ENCODE measurements around the gene COG5.

COG5 gene

GRCh38 chr7:107394831-107395230 lies 168.9 kb downstream of the COG5 start:
- DNase-seq (ENCODE audit: low read depth in 1 of 2, low spot score in 1 of 2): no peak

DNA sequence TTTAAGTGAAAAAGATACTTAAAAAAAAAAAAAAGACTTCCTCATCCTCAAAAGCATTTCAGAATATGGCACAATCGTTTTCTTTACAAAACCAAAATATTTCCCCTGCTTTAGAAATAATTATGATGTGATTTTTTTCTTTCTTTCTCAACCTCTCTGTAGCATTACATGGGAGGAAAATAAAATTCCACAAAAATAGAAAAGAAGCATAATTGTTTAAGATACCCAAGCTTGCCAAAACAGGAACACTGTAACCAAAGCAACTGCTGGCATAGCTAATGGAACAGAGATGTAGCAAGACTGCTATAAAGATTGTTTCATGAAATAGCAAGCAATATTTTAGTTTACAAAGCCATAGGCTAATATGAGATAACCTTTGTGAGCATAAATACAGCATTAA lies 169.4 kb downstream of the COG5 start:
- no peak for DNase-seq (ENCODE audit: low read depth in 1 of 2, low spot score in 1 of 2)

GRCh38 chr7:107392830-107393229 lies 170.9 kb downstream of the COG5 start:
- no peak for DNase-seq (ENCODE audit: low read depth in 1 of 2, low spot score in 1 of 2)

DNA sequence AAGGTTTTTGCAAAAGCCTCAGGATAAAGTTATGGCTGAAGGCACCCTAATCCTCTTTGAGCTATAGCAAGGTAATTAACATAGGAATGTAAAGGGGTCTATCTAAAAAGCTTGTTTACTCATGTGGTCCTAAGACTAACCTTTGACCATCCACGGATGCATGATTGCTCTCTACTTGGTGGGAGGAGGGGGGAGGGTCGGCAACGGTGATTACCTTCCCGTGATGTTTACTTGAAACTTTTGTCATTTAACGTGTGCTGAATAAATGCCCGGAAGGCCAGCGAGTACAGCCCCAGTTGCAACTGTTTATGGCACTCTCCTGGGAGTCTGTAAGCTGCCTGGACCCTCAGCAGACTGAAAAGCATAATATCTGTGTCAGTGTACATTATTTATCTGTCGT lies 172.8 kb downstream of the COG5 start:
- DNase-seq (ENCODE audit: low read depth in 1 of 2, low spot score in 1 of 2): no peak

DNA sequence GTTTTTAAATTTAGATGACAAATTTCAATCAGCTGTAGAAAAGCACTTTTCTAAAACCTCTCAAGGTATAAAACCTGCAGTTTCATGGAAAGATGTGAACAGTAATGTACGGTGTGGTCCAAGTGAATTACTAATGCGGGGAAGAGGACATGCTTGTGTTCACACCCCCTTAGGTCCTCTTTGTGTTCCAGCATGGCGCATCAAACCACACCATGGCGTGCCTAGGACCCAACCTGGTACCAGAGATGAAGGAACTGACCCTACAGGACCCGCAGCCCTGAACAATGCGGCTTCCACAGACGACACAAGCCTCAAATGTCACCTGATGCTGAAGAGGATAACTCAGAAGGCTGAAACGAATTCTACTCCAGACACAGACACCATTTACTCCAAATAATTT lies 175.1 kb downstream of the COG5 start:
- DNase-seq (ENCODE audit: low read depth in 1 of 2, low spot score in 1 of 2): no peak

DNA sequence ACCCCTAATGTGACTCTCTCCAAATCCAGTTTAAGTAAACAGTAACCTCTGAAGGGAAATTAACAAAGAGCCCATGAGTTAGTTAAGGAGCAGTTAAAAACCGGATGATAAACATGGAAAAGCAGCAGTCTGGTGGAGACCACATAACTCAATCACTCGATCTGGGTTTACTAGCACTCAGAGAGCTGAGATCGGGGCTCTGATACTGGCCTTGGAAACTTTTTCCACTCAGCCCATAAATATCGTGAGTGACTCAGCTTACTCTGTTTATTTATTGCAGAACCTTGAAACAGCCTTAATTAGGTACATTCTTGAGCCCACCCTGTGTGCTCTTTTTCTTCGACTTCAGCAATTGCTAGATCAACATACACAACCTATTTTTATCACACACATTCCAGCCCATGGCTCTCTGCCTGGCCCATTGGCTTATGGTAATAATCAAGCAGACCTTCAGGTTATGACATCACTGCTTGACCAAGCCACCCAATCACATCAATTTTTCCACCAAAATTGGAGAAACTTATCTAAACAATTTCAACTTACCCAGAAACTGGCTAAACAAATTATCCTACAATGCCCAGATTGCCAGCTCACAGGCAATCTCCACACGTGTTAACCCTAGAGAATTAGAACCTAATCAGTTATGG lies 176.0 kb downstream of the COG5 start:
- no peak for DNase-seq (ENCODE audit: low read depth in 1 of 2, low spot score in 1 of 2)

DNA sequence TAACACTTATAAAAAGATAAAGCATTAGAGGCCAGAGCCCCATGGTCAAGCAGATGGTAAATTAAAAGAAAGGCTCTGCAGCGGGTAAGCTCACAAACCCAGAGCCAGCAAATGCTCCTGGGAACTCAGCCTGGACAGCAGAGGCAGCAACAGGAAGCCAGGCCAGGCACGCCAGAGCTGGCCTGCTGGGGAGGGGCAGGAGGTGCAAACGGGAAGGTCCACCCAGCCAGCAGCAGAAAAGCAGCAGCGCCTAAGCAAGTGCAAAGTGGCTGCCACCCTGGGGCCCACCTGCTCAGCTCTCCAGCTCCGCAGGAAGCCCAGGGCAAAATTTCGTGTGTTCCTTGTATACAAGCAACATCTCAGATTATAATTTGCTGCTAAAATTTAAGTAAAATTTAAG lies 176.6 kb downstream of the COG5 start:
- DNase-seq (ENCODE audit: low read depth in 1 of 2, low spot score in 1 of 2): no peak

DNA sequence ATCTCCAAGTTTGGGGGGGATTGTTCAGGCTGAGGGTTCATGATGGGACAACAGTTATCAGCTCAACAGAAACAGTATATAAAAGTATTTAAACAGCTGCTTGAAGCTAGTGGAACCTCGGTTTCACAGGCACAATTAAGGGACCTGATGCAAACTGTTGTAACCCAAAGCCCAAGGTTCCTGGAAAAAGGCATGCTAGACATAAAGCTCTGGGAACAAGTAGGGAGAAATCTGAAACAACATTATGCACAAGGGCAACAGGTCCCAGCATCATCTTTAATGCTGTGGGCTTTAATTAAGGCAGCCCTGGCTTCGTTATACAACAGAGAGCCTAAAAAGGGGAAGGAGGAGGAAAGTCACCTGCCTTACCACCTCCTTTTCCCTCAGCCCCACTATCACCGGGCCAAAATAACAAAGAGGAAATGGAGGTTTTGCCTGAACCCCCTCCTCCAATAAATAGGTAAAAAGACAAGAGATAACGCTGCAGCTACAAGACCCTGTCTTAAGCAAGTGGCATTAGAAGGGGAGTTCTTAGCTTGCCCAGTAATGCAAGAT lies 177.1 kb downstream of the COG5 start:
- DNase-seq (ENCODE audit: low read depth in 1 of 2, low spot score in 1 of 2): no peak

GRCh38 chr7:107384025-107384424 lies 179.7 kb downstream of the COG5 start:
- DNase-seq (ENCODE audit: low read depth in 1 of 2, low spot score in 1 of 2): no peak

GRCh38 chr7:107383203-107383602 lies 180.5 kb downstream of the COG5 start:
- no peak for DNase-seq (ENCODE audit: low read depth in 1 of 2, low spot score in 1 of 2)

DNA sequence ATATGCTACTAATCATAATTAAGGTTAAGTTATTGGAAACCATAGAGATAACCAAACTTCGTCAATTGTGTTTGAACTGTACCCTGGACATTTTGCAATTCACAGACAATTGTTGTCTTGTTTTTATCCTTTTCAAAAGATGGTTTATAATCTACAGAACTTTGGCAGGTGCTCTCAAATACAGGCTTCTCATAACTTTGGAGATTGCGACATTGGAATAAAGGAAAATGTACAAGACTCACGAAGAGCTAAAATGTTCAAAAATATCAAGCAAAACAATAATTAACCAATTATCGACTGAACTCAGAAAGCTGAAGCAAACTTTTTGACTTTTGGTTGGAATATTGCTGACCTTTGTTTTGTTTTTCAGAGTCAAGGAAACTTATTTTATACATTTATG lies 182.3 kb downstream of the COG5 start:
- no peak for DNase-seq (ENCODE audit: low read depth in 1 of 2, low spot score in 1 of 2)

GRCh38 chr7:107373354-107373753 lies 190.4 kb downstream of the COG5 start:
- no peak for DNase-seq (ENCODE audit: low read depth in 1 of 2, low spot score in 1 of 2)

- no peak for DNase-seq (ENCODE audit: low read depth in 1 of 2, low spot score in 1 of 2)
Observed at GRCh38 chr7:107372298-107372697, 191.4 kb downstream of the COG5 start.

DNA sequence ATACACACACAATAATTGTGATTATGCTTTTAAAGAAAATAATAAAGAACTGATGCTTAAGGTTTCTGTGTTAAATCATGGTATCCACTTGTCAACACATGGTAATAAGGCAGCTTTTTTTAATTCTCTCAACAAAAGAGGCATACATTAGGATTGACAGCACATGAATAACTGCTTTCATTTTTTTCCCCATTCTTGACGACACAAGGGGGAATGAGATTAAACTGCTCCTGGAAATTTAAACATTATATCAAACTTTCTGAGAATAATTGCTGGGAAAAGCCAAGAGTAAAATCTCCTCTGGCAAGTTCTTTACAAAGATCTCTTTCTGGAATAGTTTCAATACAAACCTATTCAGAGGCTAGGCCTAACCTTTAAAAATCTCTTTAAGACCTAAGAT lies 192.9 kb downstream of the COG5 start:
- DNase-seq (ENCODE audit: low read depth in 1 of 2, low spot score in 1 of 2): no peak

GRCh38 chr7:107364787-107365186 lies 198.9 kb downstream of the COG5 start:
- no peak for DNase-seq (ENCODE audit: low read depth in 1 of 2, low spot score in 1 of 2)

DNA sequence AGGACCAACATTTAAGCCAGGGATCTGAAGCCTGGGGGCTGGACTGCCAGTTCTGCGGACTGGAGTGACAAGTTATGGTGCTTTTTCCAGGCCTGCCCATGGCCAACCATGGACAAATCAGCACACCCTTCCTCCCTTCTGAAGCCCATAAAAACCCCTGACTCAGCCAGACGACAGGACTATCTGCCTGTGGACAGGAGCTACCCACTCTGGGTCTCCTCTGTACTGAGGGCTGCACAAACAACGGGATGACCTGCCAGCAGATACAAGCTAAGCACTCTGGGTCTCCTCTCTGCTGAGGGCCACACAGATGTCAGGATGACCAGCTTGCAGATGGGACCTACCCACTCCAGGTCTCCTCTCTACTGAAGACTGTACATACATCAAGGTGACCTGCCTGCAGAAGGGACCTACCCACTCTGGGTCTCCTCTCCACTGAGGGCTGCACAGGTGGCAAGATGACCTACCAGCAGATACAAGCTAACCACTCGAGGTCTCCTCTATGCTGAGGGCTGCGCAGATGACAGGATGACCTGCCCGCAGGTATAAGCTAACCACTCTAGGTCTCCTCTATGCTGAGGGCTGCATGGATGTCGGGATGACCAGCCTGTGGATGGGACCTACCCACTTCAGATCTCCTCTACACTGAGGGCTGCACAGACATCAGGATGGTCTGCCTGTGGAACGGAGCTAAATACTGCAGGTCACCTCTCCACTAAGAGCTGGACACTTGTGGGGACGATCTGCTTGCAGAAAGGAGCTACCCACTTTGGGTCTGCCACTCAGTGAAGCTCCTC lies 204.0 kb downstream of the COG5 start:
- DNase-seq (ENCODE audit: low read depth in 1 of 2, low spot score in 1 of 2): no peak

- DNase-seq (ENCODE audit: low read depth in 1 of 2, low spot score in 1 of 2): no peak
Observed at GRCh38 chr7:107355616-107356015, 208.1 kb downstream of the COG5 start.

GRCh38 chr7:107354640-107355039 lies 209.1 kb downstream of the COG5 start:
- DNase-seq (ENCODE audit: low read depth in 1 of 2, low spot score in 1 of 2): no peak

GRCh38 chr7:107353701-107354100 lies 210.0 kb downstream of the COG5 start:
- no peak for DNase-seq (ENCODE audit: low read depth in 1 of 2, low spot score in 1 of 2)

- DNase-seq (ENCODE audit: low read depth in 1 of 2, low spot score in 1 of 2): no peak
Observed at GRCh38 chr7:107345898-107346297, 217.8 kb downstream of the COG5 start.

DNA sequence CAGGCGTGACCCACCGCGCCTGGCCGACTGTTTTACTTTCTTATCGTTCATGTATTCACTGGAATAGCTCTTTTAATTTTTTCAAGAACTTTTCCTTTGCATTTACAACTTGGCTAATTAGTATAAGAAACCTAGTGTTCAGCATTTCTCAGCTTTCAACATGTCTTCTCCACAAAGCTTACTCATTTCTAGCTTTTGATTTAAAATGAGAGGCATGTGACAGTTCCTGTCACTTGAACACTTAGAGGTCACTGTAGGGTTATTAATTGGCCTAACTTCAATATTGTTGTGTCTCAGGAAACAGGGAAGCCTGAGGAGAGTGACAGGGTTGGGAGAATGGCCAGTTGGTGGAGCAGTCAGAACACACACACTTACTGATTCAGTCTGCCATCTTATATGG lies 218.9 kb downstream of the COG5 start:
- no peak for DNase-seq (ENCODE audit: low read depth in 1 of 2, low spot score in 1 of 2)

DNA sequence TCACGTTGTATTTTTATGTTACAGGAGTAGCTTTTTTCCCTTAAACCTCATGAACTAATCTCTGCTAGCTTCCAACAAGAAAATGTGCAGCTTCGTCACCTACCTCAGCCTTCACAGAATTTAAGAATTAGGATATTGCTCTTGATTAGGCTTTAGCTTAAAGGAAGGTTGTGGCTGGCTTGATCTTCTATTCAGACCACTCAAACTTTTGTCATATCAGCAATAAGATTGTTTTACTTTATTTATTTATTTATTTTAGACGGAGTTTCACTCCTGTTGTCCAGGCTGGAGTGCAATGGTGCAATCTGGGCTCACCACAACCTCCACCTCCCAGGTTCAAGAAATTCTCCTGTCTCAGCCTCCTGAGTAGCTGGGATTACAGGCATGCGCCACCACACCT lies 219.4 kb downstream of the COG5 start:
- DNase-seq (ENCODE audit: low read depth in 1 of 2, low spot score in 1 of 2): no peak

GRCh38 chr7:107338080-107338479 lies 225.6 kb downstream of the COG5 start:
- no peak for DNase-seq (ENCODE audit: low read depth in 1 of 2, low spot score in 1 of 2)
